ENCODE results near the gene FREM3.
A peak's percentile ranks its signal among the peaks of the same experiment; 100 is the strongest.
"Not testable (repeated sequence)": the region's sequence is repeated elsewhere in the genome, so short reads cannot be mapped to it uniquely, and the experiment has no call there.

FREM3 gene

GRCh38 chr4:143700416-143701352 is at the start of gene FREM3:
Gene FREM3 (minus strand): TSS chr4:143700675. CDS start chr4:143700675, 0 bp downstream.
- DNase-seq (ENCODE audit: low spot score), result peak; percentile 18

DNA sequence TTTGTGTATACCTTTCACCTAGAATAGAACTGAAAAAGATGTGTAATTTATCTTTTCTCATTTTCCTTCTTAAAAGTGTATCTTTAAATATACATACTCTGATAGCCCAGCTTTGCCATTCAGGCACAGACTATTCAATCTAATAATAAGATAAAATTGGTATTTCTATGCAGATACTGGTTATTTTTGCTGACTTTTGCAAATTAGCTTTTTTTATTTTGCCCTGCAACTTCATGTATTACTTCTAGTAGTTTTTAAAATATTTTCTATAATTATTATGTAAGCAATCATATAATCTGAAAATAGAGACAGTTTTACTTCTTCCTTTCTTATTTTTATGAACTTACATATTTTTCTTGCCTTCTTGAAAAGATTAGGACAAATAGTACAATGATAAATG is 45.4 kb upstream of the FREM3 start:
- no peak for DNase-seq (ENCODE audit: low spot score)

DNA sequence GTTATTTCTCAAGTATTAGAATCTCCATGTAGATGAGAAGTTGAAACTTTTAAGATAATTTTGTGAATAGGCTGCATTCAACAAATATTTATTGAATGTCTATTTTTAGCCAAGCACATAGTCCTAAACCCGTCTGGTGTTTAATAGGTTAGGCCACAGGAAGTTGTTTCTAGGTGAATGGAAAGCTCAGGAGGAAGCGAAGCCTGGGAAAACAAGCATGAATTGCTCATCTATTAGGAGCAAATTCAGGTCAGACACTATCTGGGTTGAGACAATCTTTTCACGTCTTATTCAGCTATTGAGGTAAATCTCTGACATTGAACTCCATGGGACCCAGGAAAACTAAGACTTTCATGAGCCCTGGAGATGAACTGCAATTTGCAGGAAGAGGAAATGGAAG is 43.1 kb upstream of the FREM3 start:
- peak; percentile 4 for DNase-seq (ENCODE audit: low spot score)

GRCh38 chr4:143742834-143743233 is 42.4 kb upstream of the FREM3 start:
- DNase-seq (ENCODE audit: low spot score), result no peak

DNA sequence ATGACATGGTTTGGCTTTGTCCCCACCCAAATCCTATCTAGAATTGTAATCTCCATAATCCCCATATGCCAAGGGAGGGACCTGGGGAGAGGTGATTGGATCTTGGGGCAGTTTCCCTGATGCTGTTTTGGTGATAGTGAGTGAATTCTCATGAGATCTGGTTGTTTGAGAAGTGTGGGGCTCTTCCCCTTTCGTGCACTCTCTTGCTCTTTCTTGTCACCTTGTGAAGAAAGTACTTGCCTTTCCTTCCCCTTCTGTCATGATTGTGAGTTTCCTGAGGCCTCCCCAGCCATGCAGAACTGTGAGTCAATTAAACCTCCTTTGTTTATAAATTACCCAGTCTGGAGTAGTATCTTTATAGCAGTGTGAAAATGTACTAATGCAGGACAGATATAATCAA is 36.4 kb upstream of the FREM3 start:
- no peak for DNase-seq (ENCODE audit: low spot score)

DNA sequence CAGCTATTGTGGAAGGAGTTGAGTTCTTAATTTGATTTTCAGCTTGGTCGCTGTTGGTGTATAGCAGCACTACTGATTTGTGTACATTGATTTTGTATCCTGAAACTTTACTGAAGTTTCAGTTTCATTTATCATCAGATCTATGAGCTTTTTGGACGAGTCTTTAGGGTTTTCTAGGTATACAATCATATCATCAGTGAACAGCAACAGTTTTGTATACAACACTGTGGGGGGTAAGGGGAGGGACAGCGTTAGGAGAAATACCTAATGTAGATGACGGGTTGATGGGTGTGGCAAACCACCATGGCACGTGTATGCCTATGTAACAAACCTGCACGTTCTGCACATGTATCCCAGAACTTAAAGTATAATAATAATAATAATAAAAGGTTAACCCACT is 35.6 kb upstream of the FREM3 start:
- not testable (repeated sequence) for DNase-seq (ENCODE audit: low spot score)

DNA sequence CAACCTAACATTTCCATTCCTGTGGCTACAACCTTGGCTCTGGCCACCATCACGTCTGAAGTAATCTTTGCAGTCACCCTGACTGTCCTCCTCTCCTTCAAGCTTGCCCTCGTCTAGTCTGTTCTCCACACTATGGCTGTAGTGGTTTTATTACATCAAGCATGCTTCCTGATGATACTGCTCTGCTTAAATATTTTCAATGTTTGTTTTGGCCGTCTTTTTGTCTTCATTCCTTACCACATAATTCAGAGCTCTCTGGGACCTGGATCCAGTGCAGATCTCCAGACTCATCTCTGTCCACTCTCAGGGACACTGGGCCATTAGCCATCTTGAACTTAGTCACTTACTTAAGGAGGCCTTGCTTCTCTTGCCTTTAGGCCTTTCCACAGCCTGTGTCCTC is 27.7 kb upstream of the FREM3 start:
- no peak for DNase-seq (ENCODE audit: low spot score)

- no peak for DNase-seq (ENCODE audit: low spot score)
Measured at GRCh38 chr4:143726714-143727113, 26.2 kb upstream of the FREM3 start.

- DNase-seq (ENCODE audit: low spot score), result peak; percentile 42
Measured at GRCh38 chr4:143721317-143721716, 20.8 kb upstream of the FREM3 start.

DNA sequence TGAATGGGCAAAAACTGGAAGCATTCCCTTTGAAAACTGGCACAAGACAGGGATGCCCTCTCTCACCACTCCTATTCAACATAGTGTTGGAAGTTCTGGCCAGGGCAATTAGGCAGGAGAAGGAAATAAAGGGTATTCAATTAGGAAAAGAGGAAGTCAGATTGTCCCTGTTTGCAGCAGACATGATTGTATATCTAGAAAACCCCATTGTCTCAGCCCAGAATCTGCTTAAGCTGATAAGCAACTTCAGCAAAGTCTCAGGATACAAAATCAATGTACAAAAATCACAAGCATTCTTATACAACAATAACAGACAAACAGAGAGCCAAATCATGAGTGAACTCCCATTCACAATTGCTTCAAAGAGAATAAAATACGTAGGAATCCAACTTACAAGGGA is 18.3 kb upstream of the FREM3 start:
- DNase-seq (ENCODE audit: low spot score), result not testable (repeated sequence)

DNA sequence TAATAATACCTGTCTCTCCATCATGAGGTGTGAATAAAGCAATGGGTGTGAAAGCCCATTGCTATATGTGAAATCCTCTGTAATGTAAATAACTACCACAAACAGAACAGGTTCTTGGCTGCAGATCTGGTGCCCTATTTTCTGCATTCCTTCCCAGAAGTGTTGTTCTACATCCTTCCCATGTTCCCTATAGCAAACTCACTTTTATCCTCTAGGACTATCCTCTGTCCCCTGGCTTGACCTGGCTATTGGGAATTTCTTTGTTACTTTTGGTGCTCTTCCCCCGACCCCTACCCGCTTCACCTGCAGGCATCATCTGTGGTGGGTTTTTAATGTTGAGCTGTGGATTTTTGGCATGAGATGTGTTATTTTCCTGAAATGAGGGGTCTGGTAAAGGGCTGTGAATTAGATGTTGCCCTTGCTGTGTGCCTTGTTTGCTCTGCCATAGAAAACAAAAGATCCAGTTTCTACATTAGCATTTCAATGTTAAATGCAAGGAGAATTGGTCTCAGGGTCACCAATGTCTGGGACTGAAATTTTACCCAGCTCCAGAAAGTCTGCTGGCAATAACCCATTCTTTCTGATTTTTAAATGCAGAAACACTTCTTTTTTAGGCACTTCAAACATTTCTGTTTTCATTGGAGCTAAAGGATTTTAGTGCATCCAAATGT is 13.6 kb upstream of the FREM3 start:
- no peak for DNase-seq (ENCODE audit: low spot score)

DNA sequence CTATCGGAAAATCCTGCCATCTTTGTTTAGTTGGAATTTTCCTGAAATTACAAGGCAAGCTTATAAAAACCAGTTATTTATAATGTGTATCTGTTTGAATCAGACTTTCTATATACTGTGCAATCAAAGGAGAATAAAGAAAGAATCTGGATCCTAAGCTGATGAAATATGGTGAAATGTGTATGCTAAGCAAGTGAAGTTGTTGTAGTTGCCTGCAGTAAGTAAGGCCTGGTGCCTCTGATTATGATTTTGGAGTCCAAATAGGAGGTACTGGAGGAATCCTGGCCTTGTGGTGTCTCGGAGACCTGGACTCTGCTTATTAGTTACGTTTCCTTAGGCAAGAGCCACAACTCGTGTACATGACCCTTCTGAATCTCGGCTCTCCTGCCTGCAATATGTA is 13.1 kb upstream of the FREM3 start:
- DNase-seq (ENCODE audit: low spot score), result no peak

DNA sequence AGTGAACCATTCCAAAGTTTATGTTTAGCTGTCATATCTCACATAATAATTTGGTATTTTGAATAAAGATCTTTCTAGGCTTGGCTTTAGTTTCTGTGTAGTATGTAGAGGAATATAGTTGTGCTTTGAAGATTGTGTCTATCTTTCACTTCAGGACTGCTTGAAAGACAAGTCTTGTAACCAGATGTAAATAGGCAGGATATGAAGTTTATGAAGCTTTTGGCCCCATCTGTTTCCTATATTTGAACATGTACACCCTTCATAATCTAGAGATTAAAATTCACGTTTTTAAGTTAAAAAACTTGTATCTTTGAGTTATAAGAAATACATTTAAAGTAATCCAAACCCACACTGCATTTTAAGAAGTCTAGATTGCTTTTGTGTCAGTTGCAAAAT is 11.7 kb upstream of the FREM3 start:
- no peak for DNase-seq (ENCODE audit: low spot score)

- DNase-seq (ENCODE audit: low spot score), result no peak
Measured at GRCh38 chr4:143711543-143712154, 11.2 kb upstream of the FREM3 start.

GRCh38 chr4:143701365-143701764 is 890 bp upstream of the FREM3 start:
- no peak for DNase-seq (ENCODE audit: low spot score)

GRCh38 chr4:143700046-143700415 is 444 bp downstream of the FREM3 start:
- DNase-seq (ENCODE audit: low spot score), result peak; percentile 32

GRCh38 chr4:143699331-143700045 is 987 bp downstream of the FREM3 start:
- DNase-seq (ENCODE audit: low spot score), result no peak

DNA sequence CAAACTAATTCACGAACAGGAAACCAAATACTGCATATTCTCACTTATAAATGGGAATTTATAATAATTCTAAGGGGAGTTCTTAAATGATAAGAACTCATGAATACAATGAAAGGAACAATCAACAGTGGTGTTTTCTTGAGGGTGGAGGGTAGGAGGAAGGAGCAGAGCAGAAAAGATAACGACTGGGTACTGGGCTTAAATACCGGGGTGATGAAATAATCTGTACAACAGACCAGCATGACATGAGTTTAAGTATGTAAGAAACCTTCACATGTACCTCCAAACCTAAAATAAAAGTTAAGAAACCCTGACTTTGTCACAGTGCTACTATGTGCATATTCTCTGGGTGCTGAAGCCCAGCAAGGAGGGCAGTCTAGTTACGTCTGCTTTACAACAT is 6.6 kb downstream of the FREM3 start:
- no peak for DNase-seq (ENCODE audit: low spot score)

- no peak for DNase-seq (ENCODE audit: low spot score)
Measured at GRCh38 chr4:143692241-143692640, 8.2 kb downstream of the FREM3 start.

DNA sequence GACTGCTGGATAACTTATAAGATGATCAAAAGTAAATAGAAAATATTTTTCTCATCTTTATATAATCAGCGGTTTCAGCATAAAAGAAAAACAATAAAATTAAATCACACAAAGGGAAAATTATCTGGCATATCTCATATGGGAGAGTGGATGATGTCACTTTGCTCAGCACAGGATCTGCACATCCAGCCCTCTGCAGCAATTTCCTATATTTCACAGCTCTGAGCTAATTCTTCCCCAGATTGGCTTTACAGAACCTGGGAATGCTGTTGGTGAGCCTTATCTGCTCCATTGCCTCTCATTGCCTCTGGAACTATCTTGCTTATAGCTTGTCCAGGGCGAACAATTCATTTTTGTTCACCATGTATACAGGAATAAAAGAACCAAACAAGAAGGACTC is 21.0 kb downstream of the FREM3 start:
- DNase-seq (ENCODE audit: low spot score), result no peak

DNA sequence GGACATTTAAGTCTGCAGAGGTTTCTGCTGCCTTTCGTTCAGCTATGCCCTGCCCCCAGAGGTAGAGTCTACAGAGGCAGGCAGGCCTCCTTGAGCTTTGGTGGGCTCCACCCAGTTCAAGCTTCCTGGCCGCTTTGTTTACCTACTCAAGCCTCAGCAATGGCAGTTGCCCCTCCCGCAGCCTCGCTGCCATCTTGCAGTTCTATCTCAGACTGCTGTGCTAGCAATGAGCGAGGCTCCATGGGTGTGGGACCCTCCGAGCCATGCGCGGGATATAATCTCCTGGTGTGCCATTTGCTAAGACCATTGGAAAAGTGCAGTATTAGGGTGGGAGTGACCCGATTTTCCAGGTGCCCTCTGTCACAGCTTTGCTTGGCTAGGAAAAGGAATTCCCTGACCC is 26.8 kb downstream of the FREM3 start:
- DNase-seq (ENCODE audit: low spot score), result not testable (repeated sequence)

GRCh38 chr4:143668930-143669552 is 31.4 kb downstream of the FREM3 start:
- DNase-seq (ENCODE audit: low spot score), result peak; percentile 39

All from kidney tubule cell (primary cell).